ENCODE results near the gene MUC2. TPM values are rescaled to one million over a fixed set of nuclear protein-coding genes. Genes with fewer than 3 reads are reported as not detected.

The MUC2 gene
- total and polyA plus RNA-seq, 2 donors (not counting 1 experiment from before 2014, with no cell fraction given), result not detected

DNA sequence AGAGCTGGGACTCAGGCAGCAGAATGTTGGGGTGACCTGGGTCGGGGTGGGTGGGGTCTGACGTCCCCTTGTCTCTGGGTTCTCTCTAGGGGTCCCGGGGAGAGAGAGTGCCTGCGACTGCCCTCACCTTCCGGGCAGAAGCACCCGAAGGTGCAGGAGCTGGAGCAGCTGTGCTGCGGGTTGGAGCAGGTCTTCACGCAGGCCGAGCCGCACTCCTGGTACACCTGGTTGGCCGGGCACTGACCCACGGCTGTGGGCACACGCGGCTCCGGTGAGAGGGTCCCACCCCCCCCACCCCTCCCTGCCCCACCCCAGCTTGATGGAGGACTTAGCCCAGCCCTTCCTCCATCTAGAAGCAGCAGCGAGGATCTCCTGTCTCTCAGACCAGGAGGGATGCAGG lies 44.6 kb upstream of the MUC2 start:
- no peak overlapping the region for H2AFZ ChIP-seq (ENCODE audit: insufficient read depth, low read depth, low read length, poor library complexity, severe bottlenecking)
- no peaks in the 10 kb centered on the region for H3K36me3 ChIP-seq (replicated peaks in 1 of 2; ENCODE audit: control extremely low read depth in 1 of 2, control insufficient read depth in 1 of 2, extremely low read depth in 1 of 2, insufficient read depth in 2 of 2, low read length in 1 of 2)
- no peaks in the 10 kb centered on the region for H3K9me3 ChIP-seq (ENCODE audit: control extremely low read depth in 1 of 3, control insufficient read depth in 2 of 3, insufficient read depth in 1 of 3, low read length in 2 of 3)
- H3K4me1 ChIP-seq (ENCODE audit: control insufficient read depth in 2 of 2, insufficient read depth in 2 of 2, low read length in 2 of 2), result no peaks in the 10 kb centered on the region
- no peak overlapping the region for H3K9ac ChIP-seq (ENCODE audit: low read length)
- H3K9me3 Mint-ChIP-seq (ENCODE audit: insufficient read depth), result no peaks in the 10 kb centered on the region
- H3K4me1 Mint-ChIP-seq, result no peaks in the 10 kb centered on the region
- H3K4me3 Mint-ChIP-seq, result no peak overlapping the region
- no peak overlapping the region for H3K4me2 ChIP-seq (replicated peaks; ENCODE audit: low read depth, low read length, poor library complexity, severe bottlenecking)
- DNase-seq (no peak), ATAC-seq (ENCODE audit: low read depth) (no peak)
- no peaks in the 10 kb centered on the region for H3K27me3 Mint-ChIP-seq
- H4K20me1 ChIP-seq (ENCODE audit: control insufficient read depth, insufficient read depth, low read length, poor library complexity, severe bottlenecking), result no peaks in the 10 kb centered on the region
- 75% methylated on average over 14 of the region's 16 CpGs for WGBS (ENCODE audit: insufficient coverage)
- no peaks in the 10 kb centered on the region for H3K79me2 ChIP-seq (ENCODE audit: control insufficient read depth, insufficient read depth, low read length)
- intact Hi-C loops (cut with micrococcal nuclease), result no loop called here
- no peak overlapping the region for H3K27ac Mint-ChIP-seq
- no peak for TF ChIP-seq EZH2 (IDR thresholded peaks at IDR 0.05; ENCODE audit: borderline replicate concordance, insufficient read depth, low read depth, low read length, poor library complexity, severe bottlenecking)
- TF ChIP-seq, protein P1, sequence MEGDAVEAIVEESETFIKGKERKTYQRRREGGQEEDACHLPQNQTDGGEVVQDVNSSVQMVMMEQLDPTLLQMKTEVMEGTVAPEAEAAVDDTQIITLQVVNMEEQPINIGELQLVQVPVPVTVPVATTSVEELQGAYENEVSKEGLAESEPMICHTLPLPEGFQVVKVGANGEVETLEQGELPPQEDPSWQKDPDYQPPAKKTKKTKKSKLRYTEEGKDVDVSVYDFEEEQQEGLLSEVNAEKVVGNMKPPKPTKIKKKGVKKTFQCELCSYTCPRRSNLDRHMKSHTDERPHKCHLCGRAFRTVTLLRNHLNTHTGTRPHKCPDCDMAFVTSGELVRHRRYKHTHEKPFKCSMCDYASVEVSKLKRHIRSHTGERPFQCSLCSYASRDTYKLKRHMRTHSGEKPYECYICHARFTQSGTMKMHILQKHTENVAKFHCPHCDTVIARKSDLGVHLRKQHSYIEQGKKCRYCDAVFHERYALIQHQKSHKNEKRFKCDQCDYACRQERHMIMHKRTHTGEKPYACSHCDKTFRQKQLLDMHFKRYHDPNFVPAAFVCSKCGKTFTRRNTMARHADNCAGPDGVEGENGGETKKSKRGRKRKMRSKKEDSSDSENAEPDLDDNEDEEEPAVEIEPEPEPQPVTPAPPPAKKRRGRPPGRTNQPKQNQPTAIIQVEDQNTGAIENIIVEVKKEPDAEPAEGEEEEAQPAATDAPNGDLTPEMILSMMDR (IDR thresholded peaks at IDR 0.05), result no peak
- CTCF ChIA-PET, result no interaction called here
- POLR2A ChIA-PET, result no interaction called here
- H3K27ac ChIP-seq (ENCODE audit: low read length in 2 of 2), result no peak overlapping the region
- no peak overlapping the region for H3K4me3 ChIP-seq (ENCODE audit: control extremely low read depth in 1 of 5, extremely low read depth in 1 of 5, insufficient read depth in 1 of 5, low read depth in 2 of 5, low read length in 4 of 5)
- H3K27me3 ChIP-seq (replicated peaks in 1 of 4; ENCODE audit: control extremely low read depth in 1 of 4, control insufficient read depth in 3 of 4, insufficient read depth in 4 of 4, low read length in 3 of 4), result no peaks in the 10 kb centered on the region

DNA sequence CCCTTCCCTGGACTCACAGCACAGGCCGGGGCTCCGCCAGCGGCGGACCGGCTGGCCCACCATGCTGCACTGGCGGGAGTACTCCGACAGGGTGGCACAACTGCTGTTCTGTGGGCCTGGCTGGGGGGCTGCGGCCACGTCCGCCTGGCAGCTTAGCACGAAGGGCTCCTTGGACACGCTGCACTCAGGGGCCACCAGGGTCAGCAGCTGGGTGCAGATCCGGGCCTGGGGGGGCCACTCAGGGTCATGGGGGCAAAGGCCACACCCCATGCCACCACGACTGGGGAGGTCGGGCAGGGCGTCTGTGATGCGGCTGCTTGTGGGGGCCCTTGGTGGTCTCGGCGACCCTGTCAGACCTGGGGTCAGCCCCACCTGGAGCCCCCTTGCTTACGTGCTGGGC lies 44.1 kb upstream of the MUC2 start:
- ChIA-PET POLR2A (no interaction called here), CTCF (no interaction called here)
- Histone ChIP-seq H3K79me2 (ENCODE audit: control insufficient read depth, insufficient read depth, low read length) (no peaks in the 10 kb centered on the region), H3K27ac (ENCODE audit: low read length in 2 of 2) (no peak overlapping the region), H3K4me1 (ENCODE audit: control insufficient read depth in 2 of 2, insufficient read depth in 2 of 2, low read length in 2 of 2) (no peaks in the 10 kb centered on the region), H3K9me3 (ENCODE audit: control extremely low read depth in 1 of 3, control insufficient read depth in 2 of 3, insufficient read depth in 1 of 3, low read length in 2 of 3) (no peaks in the 10 kb centered on the region), H3K4me2 (replicated peaks; ENCODE audit: low read depth, low read length, poor library complexity, severe bottlenecking) (no peak overlapping the region), H3K36me3 (replicated peaks in 1 of 2; ENCODE audit: control extremely low read depth in 1 of 2, control insufficient read depth in 1 of 2, extremely low read depth in 1 of 2, insufficient read depth in 2 of 2, low read length in 1 of 2) (no peaks in the 10 kb centered on the region), H3K27me3 (replicated peaks in 1 of 4; ENCODE audit: control extremely low read depth in 1 of 4, control insufficient read depth in 3 of 4, insufficient read depth in 4 of 4, low read length in 3 of 4) (no peaks in the 10 kb centered on the region), H3K4me3 (ENCODE audit: control extremely low read depth in 1 of 5, extremely low read depth in 1 of 5, insufficient read depth in 1 of 5, low read depth in 2 of 5, low read length in 4 of 5) (no peak overlapping the region), H2AFZ (ENCODE audit: insufficient read depth, low read depth, low read length, poor library complexity, severe bottlenecking) (no peak overlapping the region), H3K9ac (ENCODE audit: low read length) (no peak overlapping the region), H4K20me1 (ENCODE audit: control insufficient read depth, insufficient read depth, low read length, poor library complexity, severe bottlenecking) (no peaks in the 10 kb centered on the region)
- intact Hi-C loops (cut with micrococcal nuclease), result no loop called here
- Mint-ChIP-seq H3K27ac (no peak overlapping the region), H3K9me3 (ENCODE audit: insufficient read depth) (no peaks in the 10 kb centered on the region), H3K27me3 (no peaks in the 10 kb centered on the region), H3K4me1 (no peaks in the 10 kb centered on the region), H3K4me3 (no peak overlapping the region)
- ATAC-seq (ENCODE audit: low read depth), result no peak
- TF ChIP-seq EZH2 (IDR thresholded peaks at IDR 0.05; ENCODE audit: borderline replicate concordance, insufficient read depth, low read depth, low read length, poor library complexity, severe bottlenecking), result no peak
- TF ChIP-seq, protein P1 (IDR thresholded peaks at IDR 0.05), result no peak
- DNase-seq, result no peak
- WGBS (ENCODE audit: insufficient coverage), result 77% methylated on average over 20 of the region's 20 CpGs
